GM23248 (cell line): ENCODE measurements around the gene EMILIN2. TPM values are rescaled to one million over a fixed set of nuclear protein-coding genes. Genes with fewer than 3 reads are reported as not detected.

ENCODE experiments used
- DNase-seq: peaks from one replicate; pipeline ENCODE4 v3.0.0-alpha.2; 2015
- H2AFZ ChIP-seq: fragments of 200-600 bp; sonication (generic); 2 replicates; pipeline ENCODE4 v1.6.1; 2016; ENCODE audit warnings: antibody characterized with exemption
- H3F3A ChIP-seq: fragments of 200-600 bp; sonication (generic); 2 replicates; pipeline ENCODE4 v1.6.1; 2016; ENCODE audit warnings: mild to moderate bottlenecking, antibody characterized with exemption, mixed run types; ENCODE audit not compliant: insufficient read depth
- H3K27ac ChIP-seq: fragments of 200-600 bp; sonication (generic); 2 replicates; pipeline ENCODE4 v1.5.1; 2016; ENCODE audit warnings: mild to moderate bottlenecking
- H3K27me3 ChIP-seq: fragments of 200-600 bp; sonication (generic); replicated peaks from 2 replicates; pipeline ENCODE4 v1.6.1; 2016; ENCODE audit warnings: mild to moderate bottlenecking; ENCODE audit not compliant: insufficient read depth
- H3K36me3 ChIP-seq: fragments of 200-600 bp; sonication (generic); 2 replicates; pipeline ENCODE4 v1.6.1; 2016; ENCODE audit warnings: low read depth, mild to moderate bottlenecking
- H3K4me1 ChIP-seq: fragments of 200-600 bp; sonication (generic); 2 replicates; pipeline ENCODE4 v1.6.1; 2016; ENCODE audit warnings: mild to moderate bottlenecking; ENCODE audit not compliant: insufficient read depth
- H3K4me2 ChIP-seq: fragments of 200-600 bp; sonication (generic); one replicate; pipeline ENCODE4 v1.6.1; 2016; ENCODE audit warnings: mild to moderate bottlenecking; ENCODE audit not compliant: unreplicated experiment
- H3K4me3 ChIP-seq: fragments of 200-600 bp; sonication (generic); 2 replicates; pipeline ENCODE4 v1.5.1; 2016; ENCODE audit warnings: mild to moderate bottlenecking
- H3K79me2 ChIP-seq: fragments of 200-600 bp; sonication (generic); 2 replicates; pipeline ENCODE4 v1.6.1; 2016; ENCODE audit warnings: mild to moderate bottlenecking; ENCODE audit not compliant: insufficient read depth
- H3K9ac ChIP-seq: fragments of 200-600 bp; sonication (generic); 2 replicates; pipeline ENCODE4 v1.6.1; 2016; ENCODE audit warnings: mild to moderate bottlenecking
- H3K9me2 ChIP-seq: fragments of 200-600 bp; sonication (generic); 2 replicates; pipeline ENCODE4 v1.6.1; 2016; ENCODE audit warnings: mixed run types, mild to moderate bottlenecking, moderate library complexity; ENCODE audit not compliant: insufficient read depth
- H3K9me3 ChIP-seq: fragments of 200-600 bp; sonication (generic); one replicate; pipeline ENCODE4 v1.6.1; 2017; ENCODE audit warnings: low read depth
- H4K20me1 ChIP-seq: fragments of 200-600 bp; sonication (generic); 2 replicates; pipeline ENCODE4 v1.6.0; 2016; ENCODE audit not compliant: insufficient read depth
- EZH2 ChIP-seq: fragments of 200-600 bp; sonication (generic); IDR thresholded peaks from 2 replicates; pipeline ENCODE4 v1.6.1; 2018; ENCODE audit warnings: antibody characterized with exemption, mild to moderate bottlenecking; ENCODE audit not compliant: insufficient read depth, poor library complexity, severe bottlenecking
- EZH2phosphoT487 ChIP-seq: fragments of 200-600 bp; sonication (generic); IDR thresholded peaks from 2 replicates; pipeline ENCODE4 v1.6.1; 2018; ENCODE audit warnings: antibody characterized with exemption, moderate library complexity, mild to moderate bottlenecking, low read depth; ENCODE audit not compliant: insufficient read depth
- WGBS, 2 experiments: methylation state at CpG; one replicate each; pipeline ENCODE4 v1.1.6; 2015 to 2017; ENCODE audit warnings: low lambda C conversion rate in 2 of 2, low coverage in 1 of 2; ENCODE audit errors: missing lambda C conversion rate in 2 of 2; 5-methylcytosine and 5-hydroxymethylcytosine counted together
- in situ Hi-C: fragments of 300-500 bp; cut with MboI; formaldehyde crosslinking; loops from 2 replicates; pipeline ENCODE4 v1.15.0; 2020
- polyA plus RNA-seq: library from polyadenylated mRNA; unstranded; fragments of >200 nt; fragmentation: Nextera tagmentation; extraction: Ambion mirVana; gene quantifications from 2 replicates; pipeline ENCODE4 v1.2.1, GENCODE V29; 2016
- total RNA-seq: library from RNA; depleted of rRNA; stranded (reverse); fragments of >200 nt; shearing (Covaris generic); gene quantifications from 2 replicates; pipeline ENCODE4 v1.2.3, GENCODE V29; 2014

Gene EMILIN2
- total and polyA plus RNA-seq, 2 experiments from 2014 or later = 9.0 to 23.9 TPM

DNA sequence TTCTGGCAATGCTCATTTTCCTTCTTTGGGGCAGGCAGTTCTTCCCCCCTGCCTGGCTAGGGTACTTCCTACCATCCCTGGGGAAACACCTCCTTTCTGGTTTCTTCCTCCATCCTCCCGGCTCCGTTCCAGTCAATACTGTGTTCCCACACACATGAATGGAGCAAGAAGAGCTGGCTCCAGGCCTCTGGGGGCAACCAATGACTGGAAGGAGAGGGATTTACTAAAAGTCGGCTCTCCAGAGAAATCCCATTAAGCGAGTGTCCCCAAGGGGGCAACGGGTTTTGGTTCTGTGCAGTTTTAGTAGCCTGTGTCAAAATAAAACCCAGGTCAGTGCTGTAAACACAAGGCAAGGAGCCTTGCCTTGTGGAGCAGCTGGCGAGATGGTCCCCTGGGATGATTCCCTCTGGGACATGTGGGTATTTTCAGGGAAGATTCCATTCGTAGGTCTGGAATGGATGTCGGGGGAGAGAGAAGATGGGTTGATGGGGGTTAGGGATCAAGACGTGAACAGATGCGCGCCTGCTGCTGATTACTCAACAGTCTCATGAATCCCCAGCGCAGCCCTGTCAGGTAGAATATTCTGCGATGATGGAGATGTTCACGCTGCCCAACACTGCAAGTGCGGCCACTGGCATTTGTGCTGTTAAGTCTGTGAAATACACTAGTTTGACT is 32.0 kb downstream of the EMILIN2 start:
- Histone ChIP-seq H4K20me1 (no peaks in the 10 kb centered on the region), H3K27ac (no peak overlapping the region), H3K9ac (no peak overlapping the region), H3K4me1 (peaks cover 45% of the 10 kb centered on the region), H2AFZ (no peak overlapping the region), H3K27me3 (no peaks in the 10 kb centered on the region), H3K79me2 (no peaks in the 10 kb centered on the region), H3F3A (peaks cover 34% of the 10 kb centered on the region), H3K9me2 (no peaks in the 10 kb centered on the region), H3K4me2 (no peak overlapping the region), H3K4me3 (no peak overlapping the region), H3K36me3 (no peaks in the 10 kb centered on the region), H3K9me3 (no peaks in the 10 kb centered on the region)
- no peak for TF ChIP-seq EZH2
- TF ChIP-seq EZH2phosphoT487 = no peak
- no peak for DNase-seq
- 97 to 98% methylated on average over 15 of the region's 15 CpGs for WGBS, 2 experiments
- in situ Hi-C loops = no loop called here

DNA sequence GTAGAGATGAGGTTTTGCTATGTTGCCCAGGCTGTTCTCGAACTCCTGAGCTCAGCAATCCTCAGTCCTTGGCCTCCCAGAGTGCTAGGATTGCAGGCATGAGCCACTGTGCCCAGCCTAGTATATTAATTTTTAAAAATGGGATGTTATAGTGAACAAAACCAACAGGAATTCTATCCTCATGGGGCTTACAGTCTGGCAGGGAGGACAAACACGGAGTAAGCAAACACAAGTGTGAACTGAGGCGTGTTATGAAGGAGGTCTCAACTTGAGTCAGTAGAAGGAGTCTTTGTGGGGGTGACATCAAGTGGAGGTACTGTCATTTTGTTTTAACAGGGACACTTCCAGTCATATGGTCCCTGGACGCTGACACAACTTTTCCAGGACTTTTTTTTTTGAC is 33.1 kb downstream of the EMILIN2 start:
- H3K79me2 ChIP-seq = no peaks in the 10 kb centered on the region
- no peak for DNase-seq
- TF ChIP-seq EZH2 (no peak), EZH2phosphoT487 (no peak)
- H4K20me1 ChIP-seq = no peaks in the 10 kb centered on the region
- no peaks in the 10 kb centered on the region for H3K9me2 ChIP-seq
- H3K4me1 ChIP-seq = peaks cover 39% of the 10 kb centered on the region
- in situ Hi-C loops = no loop called here
- peak overlapping the region; percentile 99; the same call in 1 of the 2 replicates for H3K27ac ChIP-seq
- peaks cover 26% of the 10 kb centered on the region for H3F3A ChIP-seq
- no peaks in the 10 kb centered on the region for H3K27me3 ChIP-seq
- no peaks in the 10 kb centered on the region for H3K36me3 ChIP-seq
- H3K9me3 ChIP-seq = no peaks in the 10 kb centered on the region
- peak overlapping the region; percentile 70 for H3K4me2 ChIP-seq
- H2AFZ ChIP-seq = peak overlapping the region; percentile 81
- H3K9ac ChIP-seq = peak overlapping the region; percentile 84
- no peak overlapping the region for H3K4me3 ChIP-seq
- 50 to 59% methylated on average over 4 of the region's 4 CpGs for WGBS, 2 experiments

DNA sequence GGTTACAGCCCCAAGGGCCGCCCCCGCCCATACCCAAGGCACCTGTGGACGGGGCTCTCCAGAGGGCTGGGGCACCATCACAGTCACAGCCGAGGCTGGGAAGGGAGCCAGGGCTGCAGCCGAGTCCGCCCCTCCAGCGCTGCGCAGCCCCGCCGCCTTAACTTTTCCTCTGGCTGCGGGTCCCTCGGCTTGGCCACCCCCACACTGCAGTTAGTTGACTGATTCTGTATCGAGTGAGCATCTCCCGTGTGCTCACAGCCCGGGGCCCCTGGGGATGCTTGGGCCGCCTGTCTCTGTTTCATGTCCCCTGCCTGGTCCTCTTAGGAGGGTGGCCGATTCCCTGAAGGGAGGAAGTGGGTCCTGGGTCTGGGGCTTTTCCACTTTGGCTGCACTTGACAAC is 33.7 kb downstream of the EMILIN2 start:
- Histone ChIP-seq H3K9ac (peak overlapping the region; percentile 84), H3K79me2 (no peaks in the 10 kb centered on the region), H3K27me3 (no peaks in the 10 kb centered on the region), H4K20me1 (no peaks in the 10 kb centered on the region), H3K36me3 (no peaks in the 10 kb centered on the region), H3K9me3 (no peaks in the 10 kb centered on the region), H3K9me2 (no peaks in the 10 kb centered on the region), H3K4me2 (peak overlapping the region; percentile 70), H3K4me3 (no peak overlapping the region), H2AFZ (peak overlapping the region; percentile 81), H3K27ac (peak overlapping the region; percentile 99), H3K4me1 (peaks cover 34% of the 10 kb centered on the region), H3F3A (peaks cover 24% of the 10 kb centered on the region)
- in situ Hi-C loops = no loop called here
- WGBS, 2 experiments = 8 to 16% methylated on average over 16 of the region's 17 CpGs
- no peak for TF ChIP-seq EZH2
- no peak for TF ChIP-seq EZH2phosphoT487
- DNase-seq = peak; percentile 64

DNA sequence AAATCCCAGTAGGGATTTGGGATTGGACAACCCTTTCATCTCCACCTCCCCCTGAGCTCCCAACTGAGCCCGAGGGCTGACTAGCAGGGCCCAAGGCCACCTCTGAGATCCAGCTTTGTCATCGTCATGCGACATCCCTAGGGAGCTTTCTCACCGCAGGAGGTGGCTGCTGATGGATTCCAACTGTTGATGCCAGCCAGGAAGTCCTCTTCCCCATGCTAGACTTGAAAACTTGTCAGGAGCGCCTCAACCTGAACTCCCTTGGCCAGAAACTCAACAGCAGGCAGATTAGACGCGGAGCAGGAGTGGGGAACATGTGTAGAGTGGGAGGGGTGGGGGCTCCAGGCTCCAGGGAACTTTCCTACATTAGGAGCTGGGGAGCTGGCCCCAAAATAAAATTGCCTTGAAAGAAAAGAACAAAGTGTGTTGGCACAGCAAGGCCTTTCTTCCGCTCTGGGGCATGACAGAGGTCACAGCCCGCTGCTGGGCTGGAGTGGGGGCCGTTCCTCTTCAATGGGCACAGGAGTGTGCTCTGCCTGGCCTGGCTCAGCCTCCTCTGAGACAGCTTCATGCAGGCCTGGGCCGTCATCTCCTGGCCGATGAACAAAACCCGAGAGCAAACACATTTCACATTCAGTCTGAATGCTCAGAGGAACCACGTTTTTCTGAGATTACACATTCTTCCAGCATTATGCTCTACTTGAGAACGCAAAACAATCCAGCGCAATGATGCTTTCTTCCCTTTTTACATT is 34.5 kb downstream of the EMILIN2 start:
- no peak for TF ChIP-seq EZH2
- no peak for TF ChIP-seq EZH2phosphoT487
- peak overlapping the region; percentile 70 for H3K4me2 ChIP-seq
- in situ Hi-C loops = no loop called here
- no peaks in the 10 kb centered on the region for H3K36me3 ChIP-seq
- peak overlapping the region; percentile 54 for H3K4me3 ChIP-seq
- DNase-seq = peak; percentile 97
- H3K27ac ChIP-seq = peak overlapping the region; percentile 99
- H3F3A ChIP-seq = peaks cover 24% of the 10 kb centered on the region
- no peaks in the 10 kb centered on the region for H3K27me3 ChIP-seq
- peak overlapping the region; percentile 84 for H3K9ac ChIP-seq
- no peaks in the 10 kb centered on the region for H4K20me1 ChIP-seq
- H3K4me1 ChIP-seq = peaks cover 27% of the 10 kb centered on the region
- no peaks in the 10 kb centered on the region for H3K9me2 ChIP-seq
- no peaks in the 10 kb centered on the region for H3K79me2 ChIP-seq
- no peaks in the 10 kb centered on the region for H3K9me3 ChIP-seq
- peak overlapping the region; percentile 81 for H2AFZ ChIP-seq
- WGBS, 2 experiments = 3 to 4% methylated on average over 16 of the region's 16 CpGs
